GM13976 (cell line): ENCODE data around the gene AGER.

Source experiments
- DNase-seq: peaks from one replicate; pipeline ENCODE4 v3.0.0; 2012; ENCODE audit warnings: low spot score
- in situ Hi-C: fragments of 300-500 bp; cut with MboI; formaldehyde crosslinking; loops from one replicate; pipeline ENCODE4 v1.12.0; 2022; ENCODE audit warnings: low sequenced_read_pairs, mixed read lengths, inconsistent platforms; ENCODE audit not compliant: unreplicated experiment
- TF ChIP-seq, protein P1 (sequence below): IDR thresholded peaks from 2 replicates; pipeline ENCODE4 v1.5.1; 2012; ENCODE audit warnings: borderline replicate concordance, mild to moderate bottlenecking; ENCODE audit not compliant: insufficient read depth; ENCODE audit errors: extremely low read depth, missing control alignments, control extremely low read depth

AGER gene

DNA sequence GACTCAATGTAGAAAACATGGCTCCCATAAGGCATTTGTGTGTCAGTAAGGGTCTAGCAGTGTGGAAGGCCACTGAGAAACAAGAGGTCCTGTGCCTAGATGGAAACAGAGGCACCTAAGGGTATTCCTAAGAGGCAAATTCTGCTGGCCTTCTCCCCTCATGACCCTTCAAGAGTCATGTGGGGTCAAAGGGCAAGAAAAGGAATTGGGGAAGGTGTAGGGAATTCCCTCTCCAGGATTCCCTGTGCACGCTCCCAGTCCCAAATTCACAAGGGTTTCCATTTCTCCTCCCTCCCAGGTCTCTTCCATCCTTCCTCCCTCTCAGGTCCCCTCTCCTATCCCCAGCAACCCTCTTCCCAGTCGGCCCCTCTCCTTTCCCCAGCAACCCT, 8.7 kb downstream of the AGER start:
- no peak for DNase-seq
- TF ChIP-seq, protein P1, sequence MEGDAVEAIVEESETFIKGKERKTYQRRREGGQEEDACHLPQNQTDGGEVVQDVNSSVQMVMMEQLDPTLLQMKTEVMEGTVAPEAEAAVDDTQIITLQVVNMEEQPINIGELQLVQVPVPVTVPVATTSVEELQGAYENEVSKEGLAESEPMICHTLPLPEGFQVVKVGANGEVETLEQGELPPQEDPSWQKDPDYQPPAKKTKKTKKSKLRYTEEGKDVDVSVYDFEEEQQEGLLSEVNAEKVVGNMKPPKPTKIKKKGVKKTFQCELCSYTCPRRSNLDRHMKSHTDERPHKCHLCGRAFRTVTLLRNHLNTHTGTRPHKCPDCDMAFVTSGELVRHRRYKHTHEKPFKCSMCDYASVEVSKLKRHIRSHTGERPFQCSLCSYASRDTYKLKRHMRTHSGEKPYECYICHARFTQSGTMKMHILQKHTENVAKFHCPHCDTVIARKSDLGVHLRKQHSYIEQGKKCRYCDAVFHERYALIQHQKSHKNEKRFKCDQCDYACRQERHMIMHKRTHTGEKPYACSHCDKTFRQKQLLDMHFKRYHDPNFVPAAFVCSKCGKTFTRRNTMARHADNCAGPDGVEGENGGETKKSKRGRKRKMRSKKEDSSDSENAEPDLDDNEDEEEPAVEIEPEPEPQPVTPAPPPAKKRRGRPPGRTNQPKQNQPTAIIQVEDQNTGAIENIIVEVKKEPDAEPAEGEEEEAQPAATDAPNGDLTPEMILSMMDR: no peak
- in situ Hi-C loops: no loop called here

DNA sequence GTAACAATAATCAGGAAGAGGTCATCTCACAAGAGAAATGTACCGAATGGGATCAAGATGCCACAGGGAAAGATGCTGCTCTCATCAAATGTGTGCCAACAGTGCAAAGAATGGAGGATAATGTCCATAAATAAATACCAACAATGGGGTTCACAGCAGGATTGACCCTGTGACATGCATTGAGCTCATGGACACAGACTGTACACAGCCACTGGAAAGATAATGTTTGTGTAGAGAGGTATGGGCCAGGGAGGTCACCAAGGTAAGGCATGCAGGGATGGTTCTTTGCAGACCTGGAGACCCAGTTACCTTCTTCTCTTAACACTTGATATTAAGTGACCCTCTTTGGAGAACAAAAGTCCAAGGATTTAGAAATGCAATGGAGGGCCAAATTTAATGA, 9.6 kb downstream of the AGER start:
- in situ Hi-C loops: no loop called here
- TF ChIP-seq, protein P1: no peak
- no peak for DNase-seq

DNA sequence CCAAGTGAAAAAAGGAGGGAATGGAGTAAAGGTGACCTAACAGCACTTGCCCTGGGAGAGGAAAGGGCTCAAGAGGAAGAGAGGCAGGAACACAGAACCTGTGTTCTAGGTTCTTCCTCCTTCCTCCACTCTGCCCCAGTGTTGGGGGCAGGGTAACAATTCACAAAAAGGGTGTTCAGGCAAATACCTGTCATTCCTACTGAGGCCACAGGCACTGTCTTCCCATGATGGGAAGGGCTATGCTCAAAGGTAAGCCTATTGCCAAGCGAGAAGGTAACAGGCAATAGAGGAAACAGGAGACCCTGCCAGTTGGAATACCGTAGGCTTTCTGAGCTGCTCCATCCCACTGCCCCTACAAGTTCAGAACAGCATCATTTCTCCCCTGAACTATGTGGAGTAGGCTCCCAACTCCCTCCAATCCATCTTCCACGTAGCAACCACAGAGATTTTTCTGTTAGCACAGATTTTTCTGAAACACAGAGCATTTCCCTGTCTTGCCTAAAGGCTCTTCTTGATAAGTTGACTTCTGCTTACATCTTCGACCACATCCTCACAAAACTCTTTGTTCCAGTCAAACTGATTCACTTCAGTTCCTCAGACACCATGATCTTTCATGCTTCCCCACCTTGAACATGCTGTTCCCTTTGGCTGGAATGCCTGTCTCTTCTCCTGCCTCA, 10.9 kb downstream of the AGER start:
- in situ Hi-C loops: no loop called here
- no peak for DNase-seq
- TF ChIP-seq, protein P1: no peak

DNA sequence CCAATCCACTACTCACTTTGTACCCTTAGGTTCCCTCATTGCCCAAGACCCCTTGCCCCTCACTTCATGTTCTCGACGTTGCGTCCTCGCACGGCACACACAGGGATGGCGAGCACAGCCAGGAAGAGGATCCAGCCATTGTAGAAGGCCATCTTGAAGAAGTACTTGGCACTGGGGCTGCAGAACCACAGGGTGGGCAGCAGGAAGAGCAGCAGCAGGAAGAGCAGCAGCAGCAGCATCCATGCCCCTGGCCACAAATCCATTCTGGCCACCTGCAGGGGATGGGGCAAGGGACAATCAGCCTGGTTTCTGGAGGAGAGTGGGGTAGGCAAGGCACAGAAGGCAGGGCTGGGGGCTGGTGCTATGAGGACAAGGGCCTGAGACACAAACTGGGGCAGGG, 12.8 kb downstream of the AGER start:
- in situ Hi-C loops: no loop called here
- DNase-seq: no peak
- TF ChIP-seq, protein P1: no peak

DNA sequence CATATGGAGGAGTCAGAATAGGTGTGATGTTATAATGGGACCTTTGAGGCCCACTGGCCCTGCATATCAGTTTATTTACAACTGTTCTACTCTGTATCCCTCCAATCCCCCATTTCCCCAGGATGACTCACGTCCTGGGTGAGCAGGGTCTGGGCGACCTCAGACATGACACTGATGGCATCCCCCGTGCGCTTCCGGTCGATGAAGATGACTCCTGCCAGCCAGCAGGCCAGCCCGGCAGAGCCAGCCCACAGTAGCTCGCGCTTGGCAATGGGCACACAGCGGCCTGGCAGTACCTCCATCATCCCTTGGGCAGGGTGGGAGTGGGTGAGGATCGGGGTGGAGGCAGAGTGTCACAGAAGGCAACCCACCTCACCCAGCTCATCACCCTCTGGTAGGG, 13.8 kb downstream of the AGER start:
- DNase-seq: no peak
- TF ChIP-seq, protein P1: no peak
- in situ Hi-C loops: no loop called here

DNA sequence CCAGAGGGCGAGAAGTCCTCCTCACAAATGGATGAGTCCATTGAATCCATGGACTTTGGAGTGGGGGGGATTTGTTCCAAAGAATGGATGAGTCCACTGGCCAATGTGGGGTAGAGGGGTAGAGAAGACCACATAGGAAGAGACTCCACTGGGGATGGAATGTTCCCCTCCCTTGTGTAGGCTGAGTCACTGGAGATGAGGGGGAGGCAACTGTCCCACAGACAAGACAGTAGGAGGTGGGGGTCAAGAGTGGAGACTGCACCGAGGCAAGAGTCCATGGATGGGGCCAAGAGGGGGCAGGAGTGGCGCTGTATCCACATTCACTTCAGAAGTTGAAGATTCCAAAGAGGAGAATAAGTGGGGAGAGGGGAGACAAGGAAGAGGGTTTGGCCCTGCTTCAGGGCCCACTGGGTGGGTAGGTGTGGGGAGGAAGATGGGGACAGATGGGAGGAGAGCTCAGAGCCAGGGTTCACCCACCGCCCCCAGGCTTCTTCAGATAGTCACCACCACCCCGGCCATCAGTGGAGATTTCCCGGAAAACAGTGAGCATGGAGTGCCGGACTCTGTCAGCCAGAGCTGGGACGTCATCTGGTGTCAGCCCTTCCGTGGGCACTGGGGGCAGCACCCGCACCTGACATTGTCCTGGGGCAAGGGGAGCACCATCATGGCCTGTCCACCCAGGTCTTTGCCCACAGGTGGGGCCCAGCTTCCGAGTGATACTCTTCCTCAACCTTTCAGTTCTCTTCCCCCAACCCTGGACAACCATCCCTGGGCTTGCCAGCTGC, 15.1 kb downstream of the AGER start:
- in situ Hi-C loops: no loop called here
- DNase-seq: no peak
- TF ChIP-seq, protein P1: no peak

DNA sequence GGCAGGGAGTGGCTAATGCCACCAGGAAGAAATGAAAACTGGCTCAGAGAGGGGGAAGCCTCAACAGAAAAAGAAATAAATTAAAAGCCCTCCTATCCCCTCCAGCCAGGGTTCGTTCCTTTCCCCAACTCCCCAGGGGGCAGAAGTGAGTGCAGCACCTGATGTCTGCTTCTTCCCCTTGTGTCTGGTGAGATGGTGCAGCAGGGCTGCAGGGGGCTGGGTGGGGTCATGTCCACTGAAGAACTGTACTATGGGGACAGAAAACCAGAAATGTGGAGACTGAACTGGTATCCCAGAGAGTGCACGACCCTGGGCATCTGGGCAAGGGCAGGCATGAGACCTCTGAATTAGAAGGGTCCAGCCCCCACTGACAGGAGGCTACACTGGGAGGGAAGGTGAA, 15.7 kb downstream of the AGER start:
- no peak for DNase-seq
- TF ChIP-seq, protein P1: no peak
- in situ Hi-C loops: no loop called here
